Thyroid gland (tissue), 4 donors: Measurements from ENCODE around the gene KRTAP29-1.

Source experiments
- CTCF ChIP-seq, 6 experiments: fragments of 200-600 bp in 3 of 6; fragments of 450-650 bp in 3 of 6; sonication (generic) in 3 of 6; IDR thresholded peaks; one replicate each; pipeline ENCODE4 v1.5.1; 2016 to 2019; ENCODE audit warnings: antibody characterized with exemption in 6 of 6, mild to moderate bottlenecking in 2 of 6, inconsistent platforms in 1 of 6, moderate library complexity in 1 of 6
- POLR2A ChIP-seq, 2 donors: fragments of 450-650 bp; IDR thresholded peaks; one replicate each; pipeline ENCODE4 v1.6.1; 2017; ENCODE audit warnings: antibody characterized with exemption in 2 of 2, mild to moderate bottlenecking in 2 of 2, moderate library complexity in 1 of 2

GRCh38 chr17:41304091-41304490, 1.4 kb upstream of the KRTAP29-1 start:
- TF ChIP-seq POLR2A (IDR thresholded peaks at IDR 0.05) (no peak), CTCF (IDR thresholded peaks at IDR 0.05) (no peak)
